ENCODE data around the gene FRAS1.
"Not testable (repeated sequence)": the region's sequence is repeated elsewhere in the genome, so short reads cannot be mapped to it uniquely, and the experiment has no call there.

FRAS1 gene

DNA sequence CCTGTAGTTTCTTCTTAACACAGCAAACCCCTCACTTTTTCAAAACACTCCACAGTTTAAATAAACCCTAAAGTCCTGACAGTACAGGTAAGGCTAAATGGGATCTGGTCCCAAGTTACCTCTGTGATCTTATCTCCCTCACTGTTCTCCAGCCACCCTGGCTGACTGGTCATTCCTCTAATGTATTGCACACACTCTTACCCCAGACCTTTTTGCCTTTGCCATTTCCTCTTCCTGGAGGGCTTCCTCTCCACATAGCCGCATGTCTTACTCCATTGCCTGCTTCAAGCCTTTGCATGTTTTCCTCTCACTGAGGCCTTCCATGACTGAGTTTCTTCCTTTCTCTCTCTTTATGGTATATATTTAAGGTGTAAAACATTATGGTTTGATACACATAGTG lies 474.9 kb downstream of the FRAS1 start:
- in situ Hi-C loops (cut with HindIII; ENCODE audit: low sequenced_read_pairs): no loop called here

DNA sequence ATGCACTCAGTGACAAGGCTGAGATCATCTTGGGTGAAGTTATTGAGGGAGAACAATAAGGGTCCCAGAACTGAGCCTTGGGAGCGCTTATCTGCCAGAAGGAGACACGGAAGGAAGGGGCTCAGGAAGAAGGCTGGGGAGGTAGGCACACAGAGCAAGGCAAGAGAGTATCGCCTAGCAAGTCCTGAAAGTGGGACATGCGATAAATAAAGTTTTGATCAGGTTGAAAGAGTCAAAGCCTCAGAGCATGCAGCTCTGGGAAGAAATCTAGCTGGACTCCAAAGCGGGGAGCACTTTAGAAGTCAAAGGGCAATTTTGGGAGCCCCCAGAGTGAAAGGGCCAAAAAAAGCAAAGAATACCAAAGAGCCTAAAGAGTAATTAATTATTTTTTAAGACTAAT lies 476.7 kb downstream of the FRAS1 start:
- in situ Hi-C loops (cut with HindIII; ENCODE audit: low sequenced_read_pairs): no loop called here

DNA sequence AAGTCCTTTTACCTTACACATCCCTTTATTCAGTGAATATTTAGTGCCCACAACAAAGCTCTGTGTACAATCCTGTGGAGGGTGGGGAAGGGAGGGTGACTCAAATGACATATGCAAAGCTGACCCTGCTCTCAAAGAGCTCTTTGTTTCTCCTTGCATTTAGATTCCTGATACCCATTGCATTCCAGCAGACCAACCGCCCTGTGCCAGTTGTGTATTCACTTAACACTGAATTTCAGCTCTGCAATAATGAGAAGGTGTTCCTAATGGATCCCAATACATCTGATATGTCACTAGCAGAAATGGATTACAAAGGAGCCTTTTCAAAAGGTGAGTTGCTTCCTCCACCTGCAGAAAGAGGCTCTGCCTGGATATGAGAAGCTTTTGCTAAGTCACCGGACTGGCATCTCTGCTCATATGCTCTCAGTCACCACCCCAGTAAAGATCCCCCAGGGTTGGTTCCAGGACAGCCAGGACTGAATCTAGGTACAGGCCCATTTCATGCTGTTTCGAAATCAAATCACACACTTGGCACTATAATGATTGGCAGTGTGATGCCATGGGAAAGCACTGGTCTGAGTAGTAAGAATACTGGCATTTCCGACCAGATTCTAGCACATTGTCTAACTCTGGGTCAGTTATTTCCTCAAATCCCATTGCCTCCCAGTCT lies 477.3 kb downstream of the FRAS1 start:
- in situ Hi-C loops (cut with HindIII; ENCODE audit: low sequenced_read_pairs): no loop called here

DNA sequence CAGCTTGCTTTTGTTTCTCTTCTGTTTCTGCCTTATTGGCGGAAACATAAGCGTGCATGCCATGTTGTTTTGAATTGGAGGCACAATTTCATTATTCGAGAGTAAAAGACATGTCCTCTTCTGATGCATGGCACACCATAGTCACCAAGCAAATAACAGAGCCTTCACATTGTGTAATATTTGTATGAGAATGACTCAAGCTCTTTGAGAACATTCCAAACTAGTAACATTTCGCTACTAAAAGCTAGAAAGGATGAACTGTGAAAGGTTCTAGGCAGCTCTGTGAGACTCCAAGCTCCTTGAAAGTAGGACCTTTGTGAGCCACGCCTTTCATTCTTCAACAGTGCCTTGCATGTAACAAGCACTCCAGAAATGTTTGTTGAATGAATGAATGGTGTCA lies 485.2 kb downstream of the FRAS1 start:
- in situ Hi-C loops (cut with HindIII; ENCODE audit: low sequenced_read_pairs): no loop called here

DNA sequence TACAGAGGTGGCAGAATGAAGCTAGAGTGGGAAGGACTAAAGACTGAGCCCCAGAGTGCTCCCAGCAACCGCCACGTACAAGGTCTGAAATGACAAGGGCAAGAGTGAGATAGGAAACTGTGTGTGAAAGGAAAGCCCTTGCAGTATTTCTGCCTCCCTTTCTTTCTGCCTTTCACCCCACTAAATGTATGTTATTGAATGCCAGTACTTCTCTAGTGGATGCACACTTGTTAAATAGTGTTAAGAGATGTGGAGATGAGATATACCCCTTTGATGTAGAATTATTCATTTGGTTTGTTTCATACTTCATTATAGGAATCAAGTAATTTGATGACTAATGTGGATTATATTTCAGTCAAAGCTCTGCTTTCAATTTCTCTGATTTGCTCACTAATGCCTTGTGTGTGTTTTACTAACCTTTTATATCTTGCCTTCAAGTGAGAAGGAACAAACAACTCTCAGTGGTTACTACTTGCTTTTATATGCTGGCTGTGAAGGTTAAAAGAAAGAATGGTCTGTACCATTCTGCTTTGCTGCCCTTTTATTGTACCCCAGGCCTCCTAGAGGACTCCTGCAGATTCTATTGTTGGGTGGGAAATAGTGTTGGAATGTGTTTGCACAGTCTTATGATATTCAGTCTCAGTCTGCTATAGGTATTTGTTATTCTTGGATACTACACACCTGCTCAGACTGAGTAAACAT lies 486.5 kb downstream of the FRAS1 start:
- in situ Hi-C loops (cut with HindIII; ENCODE audit: low sequenced_read_pairs): no loop called here

DNA sequence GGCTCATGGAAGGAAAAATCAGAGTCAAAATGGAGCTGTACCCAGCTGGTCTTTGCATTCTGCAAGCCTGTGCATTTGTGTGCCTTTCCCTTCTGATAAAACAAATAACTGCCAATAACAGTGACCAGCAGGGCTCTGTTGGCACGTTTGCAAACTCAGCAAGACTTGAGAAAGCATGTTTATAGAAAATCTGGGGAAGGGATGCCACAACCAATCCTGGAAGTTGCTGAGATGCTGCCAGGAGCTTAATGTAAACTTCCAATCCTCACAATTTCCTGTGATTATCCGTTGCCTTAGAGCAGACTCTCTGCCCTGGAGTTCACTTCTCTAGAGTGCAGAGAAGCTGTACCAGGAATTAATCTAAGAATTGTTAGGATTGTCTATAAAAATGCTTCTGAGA lies 487.6 kb downstream of the FRAS1 start:
- in situ Hi-C loops (cut with HindIII; ENCODE audit: low sequenced_read_pairs): no loop called here

DNA sequence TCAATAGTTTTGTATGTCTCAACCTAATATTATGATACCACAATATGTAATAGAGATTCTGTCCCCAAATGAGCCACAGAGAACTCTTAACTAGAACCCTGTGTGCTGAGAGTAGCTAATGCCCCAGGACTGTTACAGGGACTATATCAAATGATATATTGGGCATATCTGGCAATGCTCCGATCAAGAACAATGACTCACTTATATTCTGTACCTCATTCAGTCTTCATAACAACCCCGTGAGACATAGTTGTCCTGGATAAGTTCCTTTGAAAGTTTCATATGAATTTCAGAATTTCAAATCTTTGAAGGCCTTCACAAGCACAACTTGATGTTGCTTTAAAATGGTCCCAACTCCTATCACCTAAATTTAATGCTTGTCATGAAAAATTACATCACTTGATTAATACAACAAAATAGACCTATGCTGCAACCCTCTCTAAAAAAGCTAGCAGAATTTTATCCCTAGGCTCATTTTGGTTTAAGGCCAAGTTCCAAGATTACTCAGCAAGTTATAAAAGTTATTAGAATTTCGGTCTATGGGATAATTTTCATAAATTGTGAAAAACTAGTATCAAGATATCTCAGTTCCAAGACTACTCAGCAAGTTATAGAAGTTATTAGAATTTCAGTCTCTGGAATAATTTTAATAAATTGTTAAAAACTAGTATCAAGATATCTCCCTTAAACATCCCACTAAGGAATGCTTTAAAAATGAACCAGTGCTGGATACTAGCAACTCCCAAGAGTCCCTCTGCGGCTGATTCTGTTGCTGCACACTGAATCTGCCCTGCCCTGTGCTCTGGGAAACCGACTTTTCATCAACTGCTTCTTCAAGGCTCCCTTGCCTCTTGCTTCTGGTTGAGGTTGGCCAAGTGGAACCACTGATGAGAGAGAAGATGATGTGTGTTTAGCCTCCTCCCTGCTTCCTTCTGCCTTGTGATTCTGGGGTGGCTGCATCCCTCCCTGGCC lies 488.4 kb downstream of the FRAS1 start:
- in situ Hi-C loops (cut with HindIII; ENCODE audit: low sequenced_read_pairs): no loop called here

DNA sequence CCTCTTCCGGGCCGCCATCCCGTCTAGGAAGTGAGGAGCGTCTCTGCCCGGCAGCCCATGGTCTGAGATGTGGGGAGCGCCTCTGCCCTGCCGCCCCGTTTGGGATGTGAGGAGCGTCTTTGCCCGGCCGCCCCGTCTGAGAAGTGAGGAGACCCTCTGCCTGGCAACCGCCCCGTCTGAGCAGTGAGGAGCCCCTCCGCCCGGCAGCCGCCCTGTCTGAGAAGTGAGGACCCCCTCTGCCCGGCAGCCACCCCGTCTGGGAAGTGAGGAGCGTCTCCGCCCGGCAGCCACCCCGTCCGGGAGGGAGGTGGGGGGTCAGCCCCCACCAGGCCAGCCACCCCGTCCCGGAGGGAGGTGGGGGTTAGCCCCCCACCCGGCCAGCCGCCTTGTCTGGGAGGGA lies 490.8 kb downstream of the FRAS1 start:
- in situ Hi-C loops (cut with HindIII; ENCODE audit: low sequenced_read_pairs): not testable (repeated sequence)

DNA sequence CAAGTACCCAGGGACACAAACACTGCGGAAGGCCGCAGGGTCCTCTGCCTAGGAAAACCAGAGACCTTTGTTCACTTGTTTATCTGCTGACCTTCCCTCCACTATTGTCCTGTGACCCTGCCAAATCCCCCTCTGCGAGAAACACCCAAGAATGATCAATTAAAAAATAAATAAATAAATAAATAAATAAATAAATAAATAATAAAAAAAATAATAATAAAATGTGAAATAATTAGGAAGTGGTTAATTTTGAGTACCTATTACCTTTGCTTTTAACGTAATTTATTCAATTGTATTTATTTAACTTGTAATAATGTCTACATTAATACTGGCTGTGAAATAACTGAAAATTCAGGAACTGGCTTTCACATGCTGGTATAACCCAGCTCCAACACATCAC lies 491.8 kb downstream of the FRAS1 start:
- in situ Hi-C loops (cut with HindIII; ENCODE audit: low sequenced_read_pairs): not testable (repeated sequence)

DNA sequence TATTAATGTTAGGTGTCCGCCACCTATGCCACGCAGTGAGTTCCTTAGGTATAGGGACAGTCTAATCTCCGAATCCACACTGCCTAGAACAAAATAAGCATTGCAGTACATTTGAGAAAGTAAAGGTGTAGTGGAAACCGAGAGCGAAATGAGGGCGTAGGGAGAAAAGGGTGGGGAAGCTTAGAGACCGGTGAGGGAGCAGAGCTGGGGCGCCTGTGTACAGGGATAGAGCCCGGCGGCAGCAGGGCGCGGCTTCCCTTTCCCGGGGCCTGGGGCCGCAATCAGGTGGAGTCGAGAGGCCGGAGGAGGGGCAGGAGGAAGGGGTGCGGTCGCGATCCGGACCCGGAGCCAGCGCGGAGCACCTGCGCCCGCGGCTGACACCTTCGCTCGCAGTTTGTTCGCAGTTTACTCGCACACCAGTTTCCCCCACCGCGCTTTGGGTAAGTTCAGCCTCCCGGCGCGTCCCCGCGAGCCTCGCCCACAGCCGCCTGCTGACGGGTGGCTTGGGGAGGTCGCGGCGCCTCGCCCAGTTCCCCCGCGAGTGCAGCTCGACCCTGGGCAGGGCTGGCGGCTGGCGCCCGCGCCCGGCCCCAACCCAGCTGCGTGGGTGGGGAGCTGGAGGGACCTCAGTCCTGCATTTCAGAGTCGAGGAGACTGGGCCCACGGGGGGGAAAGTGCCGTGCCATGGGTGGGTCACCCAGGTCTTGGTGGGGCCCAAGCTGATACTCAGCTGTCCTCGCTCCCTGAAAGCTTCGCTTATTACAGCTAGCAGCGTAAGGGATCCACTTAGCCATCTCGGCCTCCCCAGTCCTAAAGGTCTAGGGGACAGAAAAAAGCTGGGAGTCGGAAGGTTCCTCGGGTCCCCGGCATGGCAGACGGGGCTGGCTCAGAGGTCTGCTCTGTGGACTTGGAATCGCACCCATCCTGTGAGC lies 494.6 kb downstream of the FRAS1 start, which contains the start of gene ANXA3:
TSS of gene ANXA3 (plus strand) at position 351 of the 932 bp plus-strand sequence. CDS start 2,704 bp downstream, outside the sequence.
- in situ Hi-C loops (cut with HindIII; ENCODE audit: low sequenced_read_pairs): no loop called here

DNA sequence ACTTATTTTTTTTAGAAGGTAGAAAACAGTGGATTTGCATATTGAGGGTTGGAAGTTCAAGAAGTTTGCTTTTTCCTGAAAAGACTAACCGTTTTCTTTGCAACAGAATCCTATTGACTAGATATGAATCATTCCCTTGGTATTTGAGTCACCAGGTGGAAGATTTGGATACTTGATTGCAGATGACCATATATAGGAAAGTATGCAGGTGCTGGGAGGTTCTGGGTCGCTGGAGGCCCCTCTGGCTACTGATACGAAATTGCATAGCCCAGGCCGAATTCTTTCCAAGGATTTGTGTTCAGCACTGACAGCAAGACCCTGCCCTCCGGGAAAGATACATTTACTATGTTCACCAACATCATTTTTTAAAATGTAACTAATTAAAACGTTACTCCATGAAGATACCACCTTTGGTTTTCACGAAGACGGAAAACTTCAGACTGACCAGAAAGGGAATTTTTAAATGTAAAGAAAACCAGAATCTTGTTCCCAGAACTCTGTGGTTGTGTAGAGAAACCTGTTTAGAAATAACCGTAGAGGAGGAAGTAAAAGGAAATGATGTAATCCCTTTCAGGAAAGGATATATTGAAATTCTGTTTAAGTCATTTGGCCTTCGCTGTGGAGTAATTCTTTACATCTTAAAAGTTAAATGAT lies 495.4 kb downstream of the FRAS1 start:
- in situ Hi-C loops (cut with HindIII; ENCODE audit: low sequenced_read_pairs): no loop called here

DNA sequence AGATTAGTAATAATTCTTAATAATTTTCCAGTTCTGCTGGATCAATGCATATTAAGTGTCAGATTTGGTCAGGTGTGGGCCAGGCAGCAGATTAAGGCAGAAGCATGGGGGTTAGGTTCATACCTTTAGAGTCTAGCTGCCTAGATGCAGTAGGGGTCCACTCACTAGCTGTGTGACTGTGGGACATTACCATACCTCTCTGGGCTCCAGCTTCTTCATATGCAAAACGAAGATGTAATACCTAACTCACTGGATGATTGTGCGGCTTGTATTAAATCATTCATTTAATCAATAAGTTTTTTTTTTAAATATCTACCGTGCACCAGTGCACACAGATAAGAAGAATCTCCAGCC lies 495.9 kb downstream of the FRAS1 start:
- in situ Hi-C loops (cut with HindIII; ENCODE audit: low sequenced_read_pairs): no loop called here

DNA sequence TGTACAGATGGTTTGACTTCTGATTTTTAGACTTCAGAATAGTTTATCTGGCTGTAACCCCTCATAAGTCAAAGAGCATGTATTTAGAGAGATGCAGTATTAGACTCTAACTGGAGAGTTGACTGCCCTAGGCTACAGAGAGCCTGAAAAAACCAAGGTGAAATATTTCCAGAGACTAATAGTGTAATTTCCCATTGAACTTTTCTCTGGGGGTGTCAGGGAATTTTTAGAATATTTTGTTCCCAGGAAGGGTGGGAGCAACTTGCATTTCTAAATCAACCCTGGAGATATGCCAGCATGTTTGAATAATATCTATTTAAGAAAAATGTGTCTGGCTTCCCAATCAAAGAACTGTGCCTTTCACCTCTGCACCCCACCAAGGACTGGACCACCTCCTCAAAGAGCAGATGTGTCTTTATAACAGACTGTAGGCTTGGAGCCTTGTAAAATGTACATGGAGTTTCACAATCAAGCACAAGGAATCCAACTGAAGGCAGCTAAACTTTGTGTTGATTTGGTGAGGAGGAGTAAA lies 496.5 kb downstream of the FRAS1 start:
- in situ Hi-C loops (cut with HindIII; ENCODE audit: low sequenced_read_pairs): no loop called here

DNA sequence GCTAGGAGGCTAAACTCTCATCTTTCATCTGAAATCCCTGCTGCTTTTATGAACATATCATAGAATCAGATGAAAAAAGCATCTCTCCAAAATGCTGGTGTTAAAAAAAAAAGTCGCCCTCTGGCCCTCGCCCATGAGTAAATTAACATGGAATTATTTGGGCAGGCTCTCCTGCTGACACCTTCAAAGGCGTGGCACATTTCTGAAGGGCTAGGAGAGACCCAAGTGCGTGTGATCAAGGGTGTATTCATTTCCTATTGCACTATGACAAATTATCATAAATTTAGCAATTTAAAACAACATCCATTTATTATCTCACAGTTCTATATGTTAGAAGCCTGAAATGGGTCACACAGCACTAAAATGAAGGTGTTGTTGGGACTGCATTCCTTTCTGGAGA lies 499.5 kb downstream of the FRAS1 start:
- in situ Hi-C loops (cut with HindIII; ENCODE audit: low sequenced_read_pairs): no loop called here

DNA sequence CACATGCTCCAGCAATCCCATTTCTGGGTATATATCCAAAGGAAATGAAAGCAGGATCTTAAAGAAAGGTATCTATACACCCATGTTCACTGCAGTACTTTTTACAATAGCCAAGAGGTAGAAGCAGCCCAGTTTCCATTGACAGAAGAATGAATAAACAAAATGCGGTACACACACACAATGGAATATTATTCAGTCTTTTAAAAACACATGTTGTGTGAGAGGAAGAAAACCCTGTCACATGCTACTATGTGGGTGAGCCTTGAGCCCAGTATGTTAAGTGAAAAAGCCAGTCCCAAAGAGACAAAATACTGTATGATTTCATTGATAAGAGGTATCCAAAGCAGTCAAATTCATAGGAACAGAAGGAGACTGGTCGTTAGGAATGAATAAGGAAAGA lies 500.7 kb downstream of the FRAS1 start:
- in situ Hi-C loops (cut with HindIII; ENCODE audit: low sequenced_read_pairs): no loop called here

DNA sequence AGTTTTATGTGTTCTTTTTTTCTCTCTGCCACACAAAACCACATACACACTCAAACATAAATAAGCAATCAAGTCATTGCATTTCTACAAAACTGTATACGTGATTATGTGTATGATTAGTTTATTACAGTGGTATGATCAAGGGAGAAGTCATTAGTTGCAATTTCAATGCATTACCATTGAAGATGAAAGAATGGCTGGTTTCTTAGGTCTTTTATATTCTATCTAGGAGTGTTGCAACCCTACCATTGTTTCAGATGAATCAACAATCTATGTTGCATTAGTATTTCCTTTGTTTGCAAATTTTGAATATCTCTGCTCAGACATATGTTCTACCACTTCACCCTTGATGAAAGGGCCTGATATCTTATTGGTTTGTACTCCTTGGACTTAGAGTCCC lies 501.3 kb downstream of the FRAS1 start:
- in situ Hi-C loops (cut with HindIII; ENCODE audit: low sequenced_read_pairs): no loop called here

DNA sequence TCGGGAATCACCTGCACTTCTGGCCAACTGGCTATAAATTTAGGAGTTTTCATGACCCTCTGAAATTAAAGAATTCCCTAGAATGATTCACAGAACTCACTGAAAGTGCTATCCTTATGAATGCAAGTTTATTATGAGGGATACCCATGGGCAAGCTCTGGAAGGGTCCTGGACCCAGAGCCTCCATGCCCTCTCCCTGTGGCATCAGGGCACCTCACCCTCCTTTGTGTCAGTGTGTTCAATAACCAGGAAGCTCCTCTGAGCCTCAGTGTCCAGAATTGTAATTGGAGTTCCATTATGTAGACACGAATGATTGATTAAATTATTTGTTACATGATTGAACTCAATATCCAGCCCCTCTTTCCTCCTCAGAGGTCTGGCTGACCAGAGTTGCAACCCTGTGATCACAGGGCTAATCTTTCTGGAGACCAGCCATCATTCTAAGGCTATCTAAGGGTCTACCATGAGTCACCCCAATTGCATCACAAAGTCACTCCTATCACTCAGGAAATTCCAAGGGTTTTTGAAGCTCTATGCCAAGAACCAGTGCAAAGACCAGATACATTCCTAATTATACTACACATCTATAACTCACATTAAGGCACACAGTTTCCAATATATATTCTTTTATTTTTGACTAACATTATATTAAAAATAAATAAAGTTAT lies 503.3 kb downstream of the FRAS1 start:
- in situ Hi-C loops (cut with HindIII; ENCODE audit: low sequenced_read_pairs): no loop called here

DNA sequence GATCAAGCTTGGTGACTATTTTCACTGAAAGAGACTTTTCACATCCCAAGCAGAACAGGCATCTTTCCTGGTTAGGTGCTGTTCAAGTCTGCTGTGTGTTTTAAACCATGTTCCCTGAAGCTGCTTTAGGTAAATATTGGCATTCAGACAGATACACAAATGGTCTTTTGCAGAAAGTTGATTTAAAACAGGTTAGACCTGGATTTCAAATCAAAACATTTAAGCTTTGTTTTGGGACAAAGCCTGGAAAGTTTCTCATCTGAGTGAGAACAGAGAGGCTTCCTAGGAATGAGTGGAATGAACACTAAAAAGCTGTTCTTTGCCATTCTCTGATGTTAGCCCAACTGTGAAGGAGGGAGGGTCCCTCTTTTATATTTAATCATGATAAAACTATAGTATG lies 504.6 kb downstream of the FRAS1 start:
- in situ Hi-C loops (cut with HindIII; ENCODE audit: low sequenced_read_pairs): no loop called here

DNA sequence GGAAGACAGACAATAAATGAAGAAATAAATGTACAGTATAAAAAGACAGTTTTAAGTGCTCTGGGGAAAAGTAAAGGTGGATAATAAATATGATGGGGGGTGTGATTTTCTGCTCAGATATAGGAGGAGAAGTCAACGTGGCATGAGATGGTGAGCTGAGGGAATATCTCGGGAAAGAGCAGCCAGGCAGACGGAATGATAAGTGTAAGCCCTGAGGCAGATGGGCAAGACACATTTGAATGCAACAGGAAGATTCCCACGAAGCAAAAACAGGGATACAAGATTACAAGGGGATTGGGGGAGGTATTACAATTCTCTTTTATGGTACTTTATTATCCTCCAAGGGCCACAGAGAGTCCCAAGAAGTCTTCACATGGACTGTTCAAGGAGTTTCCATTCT lies 505.6 kb downstream of the FRAS1 start:
- in situ Hi-C loops (cut with HindIII; ENCODE audit: low sequenced_read_pairs): no loop called here

Data from DLD1 (cell line).